AG04449 (cell line): Measurements from ENCODE around the gene FOXN3.

Source experiments
- CTCF ChIA-PET: fragments of 350-600 bp; formaldehyde crosslinking; extraction: SDS; loops from one replicate; lab custom pipeline; 2021; ENCODE audit warnings: antibody characterized with exemption; lab: Yijun Ruan, JAX
- POLR2A ChIA-PET: fragments of 400-600, 350-600 bp; formaldehyde crosslinking; extraction: SDS; loops from one replicate; lab custom pipeline; 2020; ENCODE audit warnings: antibody characterized with exemption, inconsistent platforms; lab: Yijun Ruan, JAX
- DNase-seq: peaks from one replicate; pipeline ENCODE4 v3.0.0-alpha.2; 2010; ENCODE audit warnings: low read depth, low spot score
- H3K4me3 ChIP-seq: 2 replicates; pipeline ENCODE4 v1.5.1; 2011; ENCODE audit warnings: low read depth, mild to moderate bottlenecking, control low read depth, low read length
- CTCF ChIP-seq: IDR thresholded peaks from one replicate; pipeline ENCODE4 v1.5.1; 2011; ENCODE audit warnings: mild to moderate bottlenecking, moderate library complexity, low read length, control low read depth, inconsistent platforms; ENCODE audit not compliant: insufficient read depth; ENCODE audit errors: missing control alignments

Gene FOXN3

GRCh38 chr14:89360277-89360676 lies 56.8 kb downstream of the FOXN3 start:
- no peak for DNase-seq
- POLR2A ChIA-PET: no interaction called here
- CTCF ChIA-PET: no interaction called here
- no peak for TF ChIP-seq CTCF
- H3K4me3 ChIP-seq: no peak overlapping the region

- no peak overlapping the region for H3K4me3 ChIP-seq
- ChIA-PET CTCF (no interaction called here), POLR2A (no interaction called here)
- DNase-seq: no peak
- no peak for TF ChIP-seq CTCF
These were observed 57.4 kb downstream of the FOXN3 start for GRCh38 chr14:89359477-89360222.

- POLR2A ChIA-PET: interaction anchor here (0.6 kb wide), 1 partner anchor 15 kb away, joined by 3 read pairs; no protein-coding TSS in a partner anchor
- no peak overlapping the region for H3K4me3 ChIP-seq
- no peak for TF ChIP-seq CTCF
- CTCF ChIA-PET: interaction anchor here (0.7 kb wide), 1 partner anchor 11 kb away, joined by 3 read pairs; no protein-coding TSS in a partner anchor
- no peak for DNase-seq
These were observed 59.3 kb downstream of the FOXN3 start for GRCh38 chr14:89357655-89358297.

GRCh38 chr14:89356927-89357326 lies 60.1 kb downstream of the FOXN3 start:
- no peak for TF ChIP-seq CTCF
- H3K4me3 ChIP-seq: no peak overlapping the region
- ChIA-PET CTCF (interaction anchor here (0.7 kb wide), 1 partner anchor 12 kb away, joined by 3 read pairs; no protein-coding TSS in a partner anchor), POLR2A (no interaction called here)
- no peak for DNase-seq

GRCh38 chr14:89356496-89356895 lies 60.5 kb downstream of the FOXN3 start:
- POLR2A ChIA-PET: no interaction called here
- H3K4me3 ChIP-seq: no peak overlapping the region
- CTCF ChIA-PET: no interaction called here
- DNase-seq: no peak
- no peak for TF ChIP-seq CTCF

- TF ChIP-seq CTCF: no peak
- ChIA-PET CTCF (interaction anchor here (0.6 kb wide), 1 partner anchor 90 kb away, joined by 3 read pairs; no protein-coding TSS in a partner anchor), POLR2A (no interaction called here)
- no peak for DNase-seq
- no peak overlapping the region for H3K4me3 ChIP-seq
These were observed 63.3 kb downstream of the FOXN3 start for GRCh38 chr14:89353766-89354113.
